HG03196 (cell line): ENCODE measurements around the gene UGT2B10.

ENCODE experiments used
- ATAC-seq: cut with Tn5 transposase; IDR thresholded peaks from one replicate; pipeline ENCODE4 v1.9.1; 2021; ENCODE audit not compliant: unreplicated experiment

The UGT2B10 gene

DNA sequence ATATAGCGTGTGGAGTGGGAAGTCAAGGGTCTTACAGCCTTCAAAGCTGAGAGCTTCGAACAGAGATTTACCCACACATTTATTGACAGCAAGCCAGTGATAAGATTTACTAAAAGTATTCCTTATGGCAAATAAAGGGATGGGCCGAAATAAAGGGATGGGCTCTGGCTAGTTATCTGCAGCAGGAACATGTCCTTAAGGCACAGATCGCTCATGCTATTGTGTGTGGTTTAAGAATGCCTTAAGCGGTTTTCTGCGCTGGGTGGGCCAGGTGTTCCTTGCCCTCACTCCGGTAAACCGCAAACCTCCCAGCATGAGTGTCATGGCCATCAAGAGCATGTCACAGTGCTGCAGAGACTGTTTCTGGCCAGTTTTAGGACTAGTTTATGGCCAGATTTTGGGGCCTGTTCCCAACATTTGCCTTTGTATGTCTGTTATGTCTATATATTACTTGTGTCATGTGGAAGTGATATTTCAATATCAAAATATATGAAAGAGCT lies 53.5 kb downstream of the UGT2B10 start:
- ATAC-seq: no peak

DNA sequence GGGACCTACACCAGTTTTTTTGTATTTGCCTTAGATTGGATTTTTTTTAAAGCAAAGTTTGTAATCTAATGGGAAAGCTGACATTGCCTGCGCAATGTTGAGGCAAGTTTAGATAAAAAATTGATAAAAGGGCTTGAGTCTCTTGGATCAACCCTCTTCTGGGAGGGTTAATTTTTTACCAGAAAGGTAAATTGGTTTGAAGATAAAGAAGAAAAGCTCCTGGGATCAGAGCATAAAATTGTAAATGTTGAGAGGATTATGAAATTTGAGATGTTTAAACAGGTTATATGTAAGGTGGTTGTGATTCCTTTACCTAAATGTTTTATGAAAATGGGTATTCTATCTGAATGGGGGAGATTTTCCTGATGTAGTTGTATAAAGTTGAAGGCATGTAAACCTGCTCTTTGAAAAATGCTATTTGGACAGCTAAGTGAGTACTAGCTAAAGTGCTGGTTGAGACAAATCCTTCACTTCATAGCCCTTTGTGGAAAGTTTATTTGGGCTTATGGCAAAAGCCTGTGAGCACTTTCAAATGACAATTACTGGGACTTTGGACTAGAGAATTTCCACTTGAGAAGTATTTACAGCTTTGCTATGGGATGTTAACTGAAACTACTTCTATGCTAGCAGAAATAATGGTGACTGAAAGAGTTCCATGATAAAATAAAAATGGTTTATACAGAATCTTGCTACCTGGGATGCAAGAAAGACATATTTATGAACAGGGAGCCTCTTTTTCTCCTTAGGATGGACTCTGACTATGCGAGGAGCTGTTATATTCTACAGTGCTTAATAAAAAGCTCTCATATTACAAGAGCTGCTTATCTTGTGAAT lies 56.2 kb downstream of the UGT2B10 start:
- no peak for ATAC-seq

DNA sequence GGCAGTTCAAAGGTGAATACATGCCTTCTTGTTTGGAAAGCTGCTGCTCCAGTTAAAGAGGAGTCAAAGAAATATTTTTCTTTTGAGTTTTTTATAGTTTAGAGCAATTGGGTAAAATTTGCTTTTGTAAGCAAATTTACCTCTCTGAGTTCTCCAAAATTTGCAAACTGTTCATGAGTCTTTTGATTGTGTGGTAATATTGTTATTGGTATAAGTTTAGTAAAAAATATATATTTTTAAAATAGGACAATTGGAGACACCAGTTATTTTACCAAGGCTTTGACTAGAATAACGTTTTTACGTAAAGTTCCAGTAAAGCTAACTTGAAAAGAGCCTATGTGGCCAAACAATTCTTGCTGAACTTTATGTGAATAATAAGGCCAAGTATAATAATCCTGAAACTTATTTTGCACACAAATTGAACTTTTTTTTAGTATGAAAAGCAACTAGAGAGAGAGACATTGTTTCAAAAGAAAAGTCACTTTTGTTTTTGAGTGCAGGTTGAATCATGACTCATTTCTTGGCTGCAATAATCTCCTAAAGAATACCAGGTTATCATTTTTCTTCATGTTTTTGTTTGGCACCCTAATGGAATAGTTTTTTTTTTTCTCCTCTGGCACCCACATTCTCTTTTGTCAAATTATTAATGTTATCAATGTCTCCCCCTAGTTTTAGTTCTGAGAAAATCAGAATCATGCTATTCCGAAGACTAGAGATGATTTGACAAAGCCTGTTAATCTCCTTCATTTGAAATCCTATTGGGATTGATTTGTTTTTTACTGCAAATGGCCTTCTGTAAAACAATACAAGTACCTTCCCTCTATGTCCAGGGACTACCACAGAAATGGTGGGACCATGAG lies 57.1 kb downstream of the UGT2B10 start:
- no peak for ATAC-seq

DNA sequence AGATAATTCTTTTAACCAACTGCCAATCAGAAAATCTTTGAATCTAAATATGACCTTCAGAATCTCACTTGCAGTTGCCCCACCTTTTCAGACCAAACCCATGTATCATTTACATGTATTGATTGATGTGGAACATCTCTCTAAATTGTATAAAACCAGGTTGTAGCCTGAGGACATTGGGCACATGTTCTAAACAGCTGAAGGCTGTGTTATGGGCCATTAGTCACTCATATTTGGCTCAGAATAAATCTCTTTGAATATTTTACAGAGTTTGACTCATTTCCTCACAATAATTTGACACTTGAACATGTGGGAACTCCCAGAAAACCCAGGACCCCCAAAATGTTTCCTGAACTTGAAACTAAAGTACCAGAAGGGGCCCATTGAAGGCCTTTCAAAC lies 58.7 kb downstream of the UGT2B10 start:
- ATAC-seq: no peak

DNA sequence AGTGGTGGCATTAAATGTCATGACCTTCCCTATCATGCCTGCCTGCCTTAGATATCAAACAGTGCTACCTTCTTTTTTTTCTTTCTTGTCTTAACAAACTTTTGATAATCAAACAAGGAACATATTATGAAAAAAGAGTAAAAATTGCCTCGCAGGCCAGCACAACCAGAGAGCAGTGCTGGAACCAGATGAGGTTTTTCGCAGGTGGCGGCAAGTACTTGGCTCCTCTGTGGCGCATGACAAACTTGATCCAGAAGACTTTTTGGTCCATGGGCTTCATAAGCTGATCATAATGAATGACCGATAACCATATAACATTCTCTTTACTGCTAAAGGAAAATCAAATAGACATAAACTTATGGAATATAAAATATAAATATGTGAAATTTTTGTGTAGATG lies 61.8 kb downstream of the UGT2B10 start:
- no peak for ATAC-seq

DNA sequence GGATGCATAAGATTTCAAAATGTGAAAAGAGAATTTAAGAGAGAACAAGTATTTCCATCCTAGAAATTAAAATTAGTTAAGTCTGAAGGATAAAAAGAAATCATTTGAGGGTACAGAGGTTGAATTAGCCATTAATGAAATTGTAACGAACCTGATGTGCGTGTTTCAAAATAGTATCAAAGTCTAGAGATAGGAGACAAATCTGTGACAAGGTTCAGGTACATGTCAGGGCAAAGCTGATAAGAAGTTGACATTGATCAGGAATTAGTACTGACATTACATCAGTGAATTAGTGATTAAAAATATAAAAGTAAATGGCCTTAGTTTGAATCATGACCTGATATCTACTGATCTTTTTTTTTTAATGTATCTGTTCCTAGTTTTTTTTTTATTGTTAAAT lies 62.3 kb downstream of the UGT2B10 start:
- ATAC-seq: no peak
